Large intestine (tissue), 3 donors: Measurements from ENCODE around the gene SERINC5. TPM values are rescaled to one million over a fixed set of nuclear protein-coding genes. Genes with fewer than 3 reads are reported as not detected.
"Not testable (repeated sequence)": the region's sequence is repeated elsewhere in the genome, so short reads cannot be mapped to it uniquely, and the experiment has no call there.

Experiments used
- DNase-seq, 2 donors: peaks; one replicate each; pipeline versions ENCODE4 v3.0.0 to v3.0.0-alpha.2; 2013
- H3K27ac ChIP-seq: one replicate; pipeline ENCODE4 v1.5.1; 2013; ENCODE audit warnings: low read length
- H3K27me3 ChIP-seq: 2 replicates; pipeline ENCODE4 v1.6.1; 2013; ENCODE audit warnings: low read length; ENCODE audit not compliant: control insufficient read depth, insufficient read depth
- H3K36me3 ChIP-seq: 2 replicates; pipeline ENCODE4 v1.6.1; 2013; ENCODE audit warnings: low read length; ENCODE audit not compliant: control insufficient read depth, insufficient read depth
- H3K4me1 ChIP-seq: one replicate; pipeline ENCODE4 v1.6.1; 2013; ENCODE audit warnings: low read length; ENCODE audit not compliant: control insufficient read depth, insufficient read depth
- H3K4me3 ChIP-seq: one replicate; pipeline ENCODE4 v1.5.1; 2013; ENCODE audit warnings: low read length
- H3K9me3 ChIP-seq: one replicate; pipeline ENCODE4 v1.6.1; 2013; ENCODE audit warnings: mild to moderate bottlenecking, low read depth, low read length, moderate library complexity; ENCODE audit not compliant: control insufficient read depth
- WGBS: methylation state at CpG from one replicate; pipeline ENCODE4 v1.1.5; 2013; ENCODE audit warnings: low lambda C conversion rate; ENCODE audit not compliant: insufficient coverage; 5-methylcytosine and 5-hydroxymethylcytosine counted together
- polyA plus RNA-seq: library from polyadenylated mRNA; unstranded; fragments of 120-200 nt; gene quantifications from one replicate; pipeline ENCODE4 v1.2.1, GENCODE V29; 2013

SERINC5 gene
- polyA plus RNA-seq, 1 donor: 44.8 TPM

DNA sequence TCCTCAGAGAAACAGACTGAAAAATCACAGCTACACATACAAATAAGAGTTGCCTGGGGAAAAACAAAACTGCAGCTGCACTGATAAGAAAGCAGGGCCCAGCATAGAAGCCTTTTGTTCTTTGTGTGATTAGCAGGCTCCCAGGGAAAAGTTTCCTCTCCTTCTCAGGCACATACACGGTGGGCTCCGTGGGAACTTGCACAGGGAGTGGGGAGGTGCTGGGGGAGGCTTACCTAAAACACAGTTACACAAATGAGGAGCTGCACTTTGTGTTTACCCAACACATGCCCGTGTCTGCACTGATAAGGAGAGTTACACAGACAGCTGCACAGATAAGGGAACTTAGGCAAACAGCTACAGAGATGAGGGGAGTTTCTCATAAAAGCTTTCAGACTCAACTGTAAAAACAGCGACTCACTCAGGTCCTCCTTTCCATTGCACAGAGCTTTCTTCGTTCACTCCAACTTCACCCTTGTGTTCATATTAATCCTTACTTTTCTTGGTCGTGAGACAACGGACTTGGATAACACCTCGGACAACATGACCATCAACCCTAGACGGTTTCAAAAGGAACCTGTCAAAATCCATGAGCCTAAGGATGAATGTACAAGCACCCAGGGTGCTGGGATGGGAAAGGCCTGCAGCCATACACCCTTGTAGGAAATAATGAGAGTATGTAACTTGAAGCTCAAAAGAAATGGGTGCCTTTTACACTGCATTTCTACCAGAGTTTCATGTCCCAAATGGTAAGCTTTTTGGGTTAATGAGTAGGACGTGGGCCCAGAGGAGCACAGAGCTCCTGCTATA lies 50.8 kb downstream of the SERINC5 start:
- peak overlapping the region; percentile 67 for H3K27ac ChIP-seq
- peak; percentile 40 to 83 for DNase-seq
- H3K27me3 ChIP-seq: no peaks in the 10 kb centered on the region
- peaks cover 26% of the 10 kb centered on the region for H3K36me3 ChIP-seq
- H3K4me3 ChIP-seq: no peak overlapping the region
- H3K9me3 ChIP-seq: no peaks in the 10 kb centered on the region
- 11% methylated on average over 2 of the region's 10 CpGs for WGBS
- peaks cover 22% of the 10 kb centered on the region for H3K4me1 ChIP-seq

DNA sequence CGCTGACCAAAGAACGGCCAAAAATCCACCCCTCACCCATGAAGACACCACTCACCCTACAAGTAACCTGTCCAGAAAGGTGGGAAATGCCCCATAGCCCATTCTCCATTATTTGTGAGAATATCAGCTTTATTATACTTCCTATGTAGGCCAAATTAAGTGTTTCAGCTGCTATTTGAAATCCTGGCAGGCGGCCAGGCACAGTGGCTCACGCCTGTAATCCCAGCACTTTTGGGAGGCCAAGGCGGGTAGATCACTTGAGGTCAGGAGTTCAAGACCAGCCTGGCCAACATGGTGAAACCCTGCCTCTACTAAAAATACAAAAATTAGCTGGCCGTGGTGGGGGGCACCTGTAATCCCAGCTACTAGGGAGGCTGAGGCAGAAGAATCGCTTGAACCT lies 54.1 kb downstream of the SERINC5 start:
- WGBS: no CpG with 5 or more reads among the region's 7 CpGs
- not testable (repeated sequence) for H3K4me3 ChIP-seq, H3K9me3 ChIP-seq, DNase-seq, H3K27ac ChIP-seq, H3K27me3 ChIP-seq
- Histone ChIP-seq H3K4me1 (peaks cover 22% of the 10 kb centered on the region), H3K36me3 (peaks cover 37% of the 10 kb centered on the region)

DNA sequence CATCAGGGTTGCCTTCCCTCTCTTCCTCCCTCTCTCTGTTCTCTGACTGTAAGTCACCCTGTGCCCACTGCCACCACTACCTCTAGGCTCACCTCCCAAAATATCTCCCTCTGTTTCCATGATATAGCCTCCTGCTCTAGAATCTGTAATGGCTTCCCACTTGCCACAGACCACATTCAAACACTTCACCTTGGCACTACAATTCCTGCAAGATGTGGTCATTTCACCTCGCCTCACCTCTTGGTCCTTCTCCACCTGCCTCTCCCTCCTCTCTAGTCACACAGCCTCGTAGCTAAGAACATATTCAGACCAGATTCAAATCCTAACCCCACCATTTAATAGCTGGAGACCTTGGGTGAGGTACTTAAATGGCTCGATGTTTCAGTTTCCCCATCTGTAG lies 56.9 kb downstream of the SERINC5 start:
- H3K27me3 ChIP-seq: no peaks in the 10 kb centered on the region
- peaks cover 1% of the 10 kb centered on the region for H3K4me1 ChIP-seq
- DNase-seq: no peak
- no peaks in the 10 kb centered on the region for H3K9me3 ChIP-seq
- H3K4me3 ChIP-seq: no peak overlapping the region
- H3K27ac ChIP-seq: no peak overlapping the region
- WGBS: no CpG with 5 or more reads among the region's 3 CpGs
- peaks cover 43% of the 10 kb centered on the region for H3K36me3 ChIP-seq

DNA sequence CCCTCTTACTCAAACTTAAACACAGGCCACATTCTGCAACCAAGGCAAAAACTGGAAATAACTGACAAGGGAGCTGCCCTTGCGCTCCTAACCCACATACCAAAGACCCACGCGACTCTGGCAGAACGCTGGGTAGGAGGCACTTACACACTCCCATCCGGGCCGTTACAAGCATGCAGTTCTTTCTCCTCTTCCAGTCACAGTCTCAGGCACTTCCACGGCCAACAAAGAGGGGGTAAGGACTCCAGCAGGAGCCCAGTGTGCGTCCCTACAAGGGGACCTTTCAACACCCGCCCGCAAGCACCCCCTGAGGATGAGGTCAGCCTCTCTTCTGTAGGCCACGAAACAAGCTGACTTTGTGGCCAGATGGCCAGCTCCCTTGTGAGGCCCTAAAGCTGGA lies 57.4 kb downstream of the SERINC5 start:
- H3K9me3 ChIP-seq: no peaks in the 10 kb centered on the region
- H3K27me3 ChIP-seq: no peaks in the 10 kb centered on the region
- H3K27ac ChIP-seq: no peak overlapping the region
- peaks cover 38% of the 10 kb centered on the region for H3K36me3 ChIP-seq
- no peak overlapping the region for H3K4me3 ChIP-seq
- DNase-seq: no peak
- peaks cover 5% of the 10 kb centered on the region for H3K4me1 ChIP-seq
- WGBS: 100% methylated on average over 1 of the region's 11 CpGs

DNA sequence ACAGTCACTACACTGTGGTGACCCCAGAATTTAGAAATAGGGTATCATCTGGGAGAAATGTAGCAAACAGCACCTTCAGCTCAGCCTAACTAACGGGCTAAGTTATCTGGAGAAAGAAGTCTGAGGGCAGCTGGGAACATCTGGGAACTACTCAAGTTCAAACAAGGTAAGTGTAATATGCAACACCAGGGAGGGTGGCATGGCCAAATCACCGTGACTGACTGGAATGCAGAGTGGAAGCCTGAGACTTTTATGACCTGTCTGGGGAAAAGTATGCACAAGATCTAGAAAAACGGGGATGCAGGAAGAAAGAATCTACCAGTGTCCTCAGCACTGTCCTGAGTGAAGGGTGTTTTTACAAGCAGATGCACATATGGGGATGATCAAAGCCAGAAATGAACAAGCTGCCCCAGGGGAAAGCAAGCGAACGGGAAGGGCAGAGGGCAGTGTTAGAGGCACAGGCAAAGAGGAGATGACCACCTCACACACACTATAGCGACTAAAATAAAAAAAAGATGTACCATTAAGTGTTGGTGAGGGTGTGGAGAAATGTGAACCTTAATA lies 59.9 kb downstream of the SERINC5 start:
- peaks cover 14% of the 10 kb centered on the region for H3K4me1 ChIP-seq
- WGBS: 53% methylated on average over 2 of the region's 6 CpGs
- no peaks in the 10 kb centered on the region for H3K27me3 ChIP-seq
- no peaks in the 10 kb centered on the region for H3K9me3 ChIP-seq
- peaks cover 21% of the 10 kb centered on the region for H3K36me3 ChIP-seq
- H3K4me3 ChIP-seq: no peak overlapping the region
- DNase-seq: no peak
- H3K27ac ChIP-seq: no peak overlapping the region

DNA sequence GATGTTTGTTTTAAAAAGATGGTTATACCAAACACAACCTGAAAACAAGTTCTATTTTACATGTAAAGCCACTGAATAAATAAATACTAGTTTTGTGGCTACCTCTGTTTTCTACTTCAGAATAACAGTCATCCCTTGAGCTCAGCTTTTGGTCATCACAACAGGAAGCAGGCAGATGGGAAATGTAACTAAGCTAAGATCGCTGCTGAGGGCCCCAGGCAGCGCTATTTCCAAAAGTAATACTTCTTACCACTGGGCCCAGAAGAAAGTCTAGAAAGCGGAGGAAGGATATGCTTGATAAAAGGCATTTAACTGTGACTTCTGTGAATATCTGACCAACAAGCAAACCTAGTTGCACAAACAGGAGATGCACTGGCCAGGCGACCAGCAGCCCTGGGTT lies 61.4 kb downstream of the SERINC5 start:
- H3K36me3 ChIP-seq: peaks cover 15% of the 10 kb centered on the region
- H3K4me1 ChIP-seq: peaks cover 14% of the 10 kb centered on the region
- no peaks in the 10 kb centered on the region for H3K27me3 ChIP-seq
- no peak overlapping the region for H3K4me3 ChIP-seq
- WGBS: no CpG with 5 or more reads among the region's 4 CpGs
- DNase-seq: no peak
- H3K9me3 ChIP-seq: no peaks in the 10 kb centered on the region
- H3K27ac ChIP-seq: no peak overlapping the region

DNA sequence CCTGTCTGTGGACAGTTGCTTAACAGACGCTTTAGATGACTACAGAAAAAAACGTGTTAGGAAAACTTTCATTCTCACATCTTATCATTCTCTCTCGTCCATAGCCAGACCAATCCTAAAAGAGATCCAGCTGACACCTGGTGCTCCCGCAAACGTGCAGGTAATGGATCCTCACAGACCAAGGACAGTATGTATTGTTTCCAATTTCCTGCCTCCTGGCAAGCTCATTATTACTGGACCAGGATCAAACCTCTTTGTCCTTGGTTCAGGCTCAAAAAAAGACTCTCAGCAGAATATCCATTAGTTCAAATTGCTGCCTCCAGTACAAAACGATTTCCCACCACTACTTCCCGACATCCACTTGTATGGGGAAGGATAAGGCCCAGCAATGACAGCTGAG lies 62.4 kb downstream of the SERINC5 start:
- Histone ChIP-seq H3K27ac (no peak overlapping the region), H3K9me3 (no peaks in the 10 kb centered on the region), H3K27me3 (no peaks in the 10 kb centered on the region), H3K4me1 (peaks cover 14% of the 10 kb centered on the region), H3K4me3 (no peak overlapping the region), H3K36me3 (peaks cover 7% of the 10 kb centered on the region)
- DNase-seq: no peak
- WGBS: no CpG with 5 or more reads among the region's 7 CpGs

DNA sequence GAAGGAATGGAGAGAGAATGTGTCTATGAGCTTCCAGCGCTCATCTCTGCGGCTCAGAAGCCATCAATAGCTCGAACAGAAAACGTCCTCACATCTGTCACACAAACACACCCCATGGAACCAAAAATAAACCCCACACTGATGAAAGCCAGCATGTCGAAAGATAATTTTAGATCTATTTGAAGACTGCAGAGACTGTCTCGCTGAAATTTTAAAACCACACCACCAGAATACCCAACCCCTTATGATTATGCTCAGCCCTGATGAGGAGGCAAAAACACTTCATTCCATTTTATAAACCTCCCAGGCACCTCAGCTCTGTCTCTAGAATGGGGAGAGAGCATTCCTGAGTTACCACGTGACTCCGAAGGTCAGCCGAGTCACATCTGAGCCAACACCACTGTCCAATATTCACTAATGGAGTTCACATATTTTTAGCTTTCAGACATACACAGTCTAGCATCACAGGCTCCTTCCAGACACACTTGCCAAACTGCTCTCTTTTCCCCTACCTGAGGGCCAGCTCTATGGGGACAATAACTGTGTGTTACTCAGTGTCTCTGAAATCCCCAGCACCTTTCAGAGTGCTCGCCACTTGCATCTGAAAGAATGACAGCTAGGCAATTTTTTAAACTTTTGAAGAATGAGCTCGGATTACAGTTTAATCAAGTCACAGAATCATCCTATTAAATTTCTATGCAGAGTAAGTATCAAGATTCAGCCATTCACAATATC lies 63.2 kb downstream of the SERINC5 start:
- Histone ChIP-seq H3K4me3 (no peak overlapping the region), H3K9me3 (no peaks in the 10 kb centered on the region), H3K36me3 (peaks cover 7% of the 10 kb centered on the region), H3K27me3 (no peaks in the 10 kb centered on the region), H3K4me1 (peaks cover 15% of the 10 kb centered on the region), H3K27ac (no peak overlapping the region)
- no peak for DNase-seq
- no CpG with 5 or more reads among the region's 11 CpGs for WGBS

DNA sequence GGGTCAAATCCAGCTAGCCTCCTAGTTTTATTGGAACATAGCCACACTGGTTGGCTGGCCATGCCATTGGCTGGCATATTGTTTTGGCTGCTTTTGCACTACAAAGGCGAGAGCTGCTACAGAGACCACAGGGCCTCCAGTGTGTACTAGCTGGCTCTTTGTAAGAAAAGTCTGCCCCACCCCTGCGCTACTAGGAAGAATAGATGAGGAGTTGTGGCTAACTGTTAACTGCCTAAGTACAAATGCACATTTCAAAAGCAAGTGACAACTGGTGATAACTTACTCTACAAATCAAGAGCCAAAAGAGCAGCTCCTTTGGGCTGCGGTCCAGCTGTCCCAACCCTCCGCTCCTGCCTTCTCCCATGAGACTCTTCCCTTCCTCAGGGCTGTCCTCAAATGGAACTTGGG lies 63.9 kb downstream of the SERINC5 start:
- H3K4me1 ChIP-seq: peaks cover 19% of the 10 kb centered on the region
- no peak for DNase-seq

DNA sequence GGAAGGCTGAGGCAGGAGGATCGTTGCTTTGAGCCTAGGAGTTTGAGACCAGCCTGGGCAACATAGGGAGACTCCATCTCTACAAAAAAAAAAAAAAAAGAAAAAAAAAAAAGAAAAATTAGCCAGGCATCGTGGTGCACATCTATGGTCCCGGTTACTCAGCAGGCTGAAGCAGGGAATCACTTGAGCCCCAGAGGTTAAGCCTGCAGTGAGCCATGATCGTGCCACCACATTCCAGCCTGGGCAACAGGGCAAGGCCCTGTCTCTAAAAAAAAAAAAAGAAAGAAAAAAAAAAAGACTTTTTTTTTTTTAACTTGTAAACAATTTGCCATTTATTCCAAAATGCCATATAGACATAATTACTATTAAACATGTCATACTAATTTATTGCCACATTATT lies 64.5 kb downstream of the SERINC5 start:
- no peaks in the 10 kb centered on the region for H3K27me3 ChIP-seq
- DNase-seq: no peak
- peaks cover 7% of the 10 kb centered on the region for H3K36me3 ChIP-seq
- no peak overlapping the region for H3K4me3 ChIP-seq
- WGBS: no CpG with 5 or more reads among the region's 4 CpGs
- H3K27ac ChIP-seq: no peak overlapping the region
- H3K9me3 ChIP-seq: no peaks in the 10 kb centered on the region
- H3K4me1 ChIP-seq: peaks cover 19% of the 10 kb centered on the region

More for the DNA sequence above, 63.9 kb downstream of the SERINC5 start:
- H3K27me3 ChIP-seq: no peaks in the 10 kb centered on the region
- no CpG with 5 or more reads among the region's 4 CpGs for WGBS
- H3K9me3 ChIP-seq: no peaks in the 10 kb centered on the region
- no peak overlapping the region for H3K4me3 ChIP-seq
- peaks cover 7% of the 10 kb centered on the region for H3K36me3 ChIP-seq
- no peak overlapping the region for H3K27ac ChIP-seq
